SK-N-SH treated with all-trans-retinoic acid at 6 μM for 48 hours (cell line): Measurements from ENCODE around the gene DEFB108B.
"Not testable (repeated sequence)": the region's sequence is repeated elsewhere in the genome, so short reads cannot be mapped to it uniquely, and the experiment has no call there.

Experiments used
- ATAC-seq: fragments of 200-7000 bp; cut with Tn5 transposase; 3 replicates; pipeline ENCODE4 v1.9.1; 2020; ENCODE audit warnings: mild to moderate bottlenecking, moderate library complexity
- ARNTL ChIP-seq: fragments of 450-650 bp; formaldehyde crosslinking; IDR thresholded peaks from 2 replicates; pipeline ENCODE4 v1.5.0; 2020; ENCODE audit warnings: low read depth, mild to moderate bottlenecking, moderate library complexity, borderline replicate concordance
- BACH2 ChIP-seq: fragments of 250-450 bp; sonication (Bioruptor Pico); IDR thresholded peaks from 2 replicates; pipeline ENCODE4 v1.9.0; 2021; ENCODE audit warnings: mild to moderate bottlenecking, borderline replicate concordance
- ZNF565 ChIP-seq: fragments of 450-650 bp; formaldehyde crosslinking; conservative IDR thresholded peaks from 2 replicates; pipeline ENCODE4 v1.5.0; 2020; ENCODE audit warnings: low read depth, mild to moderate bottlenecking, moderate library complexity

The DEFB108B gene, protein sequence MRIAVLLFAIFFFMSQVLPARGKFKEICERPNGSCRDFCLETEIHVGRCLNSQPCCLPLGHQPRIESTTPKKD

DNA sequence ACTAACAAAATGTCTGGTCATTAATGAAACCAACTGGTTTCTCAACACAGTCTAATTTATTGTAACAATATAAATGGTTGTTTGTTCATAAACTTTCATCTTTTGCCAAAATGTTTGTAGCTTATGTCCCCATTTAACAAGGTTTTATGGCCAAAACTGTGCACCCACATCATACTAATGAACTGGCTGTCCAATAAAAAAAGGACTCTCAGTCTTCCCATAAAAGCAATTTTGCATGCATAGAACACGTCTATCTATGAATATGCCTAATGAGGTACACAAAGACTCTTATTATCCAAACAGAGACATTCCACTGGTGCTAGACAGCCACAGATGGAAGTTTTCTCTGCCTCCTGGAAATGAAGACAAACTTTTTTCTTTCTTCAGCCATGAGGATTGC, at the start of gene DEFB108B:
DEFB108B (plus strand) TSS at position 390 of the 400 bp plus-strand sequence; CDS start at position 390, 0 bp downstream.
- ATAC-seq, result not testable (repeated sequence)

DNA sequence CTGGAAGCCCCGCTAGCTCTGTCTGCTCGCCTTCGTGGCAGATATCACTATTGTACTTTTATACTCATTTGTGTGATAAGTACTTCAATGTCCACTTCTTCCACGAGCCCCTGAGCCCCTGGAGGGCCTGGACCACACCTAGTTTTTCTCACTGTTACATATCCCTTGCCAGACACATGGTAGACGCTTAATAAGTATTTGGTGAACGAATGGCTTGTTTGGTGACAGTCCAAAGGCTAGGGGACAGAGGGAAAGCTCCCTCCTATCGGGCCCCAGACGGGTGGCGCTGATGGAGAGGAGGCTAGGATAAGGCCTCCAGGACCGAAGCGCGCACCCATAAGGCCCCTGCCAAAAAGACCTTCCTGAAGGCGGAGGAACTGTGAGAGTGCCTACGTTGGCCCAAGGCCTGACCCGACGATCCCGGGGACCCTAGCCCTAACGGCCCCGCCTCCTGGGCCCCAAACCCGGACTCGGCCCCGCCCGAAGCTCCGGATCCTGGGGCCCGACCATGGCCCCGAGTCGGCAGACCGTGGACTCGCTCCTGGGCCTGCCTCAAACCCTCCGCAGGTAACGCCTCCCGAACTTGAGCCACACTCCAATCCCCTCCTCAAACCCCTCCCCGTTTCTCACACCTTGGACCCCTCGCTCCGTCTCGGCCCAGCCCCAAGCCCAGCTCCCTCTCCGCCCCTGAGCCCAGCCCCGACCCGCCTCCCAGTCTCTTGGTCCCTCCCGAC, 46.7 kb upstream of the DEFB108B start:
- peak; percentile 44 for ATAC-seq

GRCh38 chr11:71786848-71787097, 46.2 kb upstream of the DEFB108B start:
- peak; percentile 94 for ATAC-seq

GRCh38 chr11:71787098-71787823, 45.7 kb upstream of the DEFB108B start:
- peak; percentile 100 for ATAC-seq
- no peak for TF ChIP-seq BACH2 (CRISPR knock-in tag)
- TF ChIP-seq ZNF565 (CRISPR knock-in tag), result no peak
- TF ChIP-seq ARNTL, result no peak

GRCh38 chr11:71787824-71788454, 45.1 kb upstream of the DEFB108B start:
- not testable (repeated sequence) for ATAC-seq

DNA sequence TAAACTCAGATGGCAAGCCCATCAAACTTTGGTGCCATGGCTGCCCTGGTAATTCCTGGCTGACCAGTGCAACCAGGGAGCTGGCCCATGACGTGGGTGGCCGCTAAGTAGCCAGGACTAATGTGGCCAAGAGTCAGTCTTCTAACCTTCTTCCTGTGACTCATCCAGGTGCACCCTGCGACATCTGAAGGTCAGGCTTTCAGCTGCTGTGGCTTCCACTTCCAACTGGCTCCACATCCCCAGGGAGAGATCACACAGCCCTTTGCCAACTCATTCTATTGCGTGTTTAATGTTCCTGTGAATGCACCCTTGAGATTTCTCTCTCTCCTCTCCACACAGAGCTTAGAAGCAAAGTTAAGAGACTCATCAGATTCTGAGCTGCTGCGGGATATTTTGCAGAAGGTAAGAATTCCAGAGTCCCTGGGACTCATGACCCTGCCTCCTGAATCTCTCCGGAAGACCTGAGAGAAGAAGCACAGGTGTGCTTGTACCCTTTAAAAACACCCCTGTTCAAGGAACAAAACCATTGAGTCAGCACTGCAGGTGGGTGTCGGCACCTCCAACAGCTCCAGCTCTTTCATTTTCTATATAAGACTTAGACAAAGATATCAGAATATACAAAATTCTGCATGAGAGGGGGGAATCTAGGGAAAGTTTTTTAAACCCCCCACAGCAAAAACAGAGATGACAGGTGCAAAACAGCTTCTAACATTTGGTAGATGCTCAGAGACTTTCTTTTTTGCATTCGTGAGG, 43.4 kb upstream of the DEFB108B start:
- ATAC-seq, result not testable (repeated sequence)

- ATAC-seq, result not testable (repeated sequence)
Observed at GRCh38 chr11:71791111-71791510, 41.9 kb upstream of the DEFB108B start.

DNA sequence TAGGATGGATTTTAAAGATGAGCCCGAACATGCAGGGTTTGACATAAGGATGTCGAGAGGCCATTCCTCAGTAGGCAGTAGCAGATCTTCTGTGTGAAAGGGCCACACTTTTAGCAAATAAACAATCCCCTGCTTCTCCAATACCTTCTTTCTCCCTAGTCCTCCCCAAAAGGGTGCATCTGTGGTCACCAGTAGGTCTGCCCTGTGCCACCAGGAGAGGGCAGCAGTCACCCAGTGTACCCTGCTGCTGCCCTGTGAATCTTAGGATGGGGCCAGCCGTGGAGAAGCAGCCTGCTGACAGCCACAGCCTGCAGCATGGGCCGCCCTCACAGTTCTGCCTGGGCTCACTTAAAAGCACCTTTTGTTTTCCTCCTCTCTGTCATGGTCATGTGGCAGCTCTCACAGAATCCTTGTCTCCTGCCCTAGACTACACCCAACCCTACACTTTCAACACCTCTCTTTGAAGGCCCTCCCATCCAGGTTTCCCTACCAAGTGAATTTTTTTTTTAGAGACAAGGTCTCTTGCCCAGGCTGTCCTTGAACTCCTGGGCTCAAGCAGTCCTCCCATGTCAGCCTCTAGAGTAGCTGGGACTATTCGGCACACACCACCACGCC, 40.3 kb upstream of the DEFB108B start:
- ATAC-seq, result not testable (repeated sequence)

DNA sequence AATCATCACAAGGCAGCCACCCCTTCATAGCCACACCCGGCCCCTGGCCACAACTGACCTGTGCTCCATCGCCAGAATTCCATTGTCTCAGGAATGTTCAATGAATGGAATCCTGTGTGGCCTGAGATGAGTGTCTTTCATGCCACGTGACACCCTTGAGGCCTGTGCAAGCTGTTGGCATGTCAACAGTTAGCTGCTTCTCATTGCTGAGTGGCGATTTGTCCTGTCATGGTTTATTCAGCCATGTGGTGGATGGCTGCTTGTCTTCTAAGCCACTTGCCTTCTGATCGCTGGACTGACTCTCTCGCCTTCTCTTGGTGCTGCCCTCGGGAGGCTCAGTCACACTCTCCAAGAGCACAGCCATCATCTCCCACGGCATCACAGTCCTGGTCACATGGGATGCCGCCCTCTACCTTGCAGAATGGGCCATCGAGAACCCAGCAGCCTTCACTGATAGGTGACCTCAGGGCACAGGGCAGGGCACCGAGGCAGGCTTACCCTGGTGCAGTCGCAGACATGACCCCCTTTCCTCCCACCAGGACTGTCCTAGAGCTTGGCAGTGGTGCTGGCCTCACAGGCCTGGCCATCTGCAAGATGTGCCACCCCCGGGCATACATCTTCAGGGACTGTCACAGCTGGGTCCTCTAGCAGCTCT, 38.5 kb upstream of the DEFB108B start:
- not testable (repeated sequence) for ATAC-seq

GRCh38 chr11:71795236-71795635, 37.8 kb upstream of the DEFB108B start:
- ATAC-seq, result not testable (repeated sequence)

GRCh38 chr11:71796016-71796415, 37.0 kb upstream of the DEFB108B start:
- not testable (repeated sequence) for ATAC-seq

DNA sequence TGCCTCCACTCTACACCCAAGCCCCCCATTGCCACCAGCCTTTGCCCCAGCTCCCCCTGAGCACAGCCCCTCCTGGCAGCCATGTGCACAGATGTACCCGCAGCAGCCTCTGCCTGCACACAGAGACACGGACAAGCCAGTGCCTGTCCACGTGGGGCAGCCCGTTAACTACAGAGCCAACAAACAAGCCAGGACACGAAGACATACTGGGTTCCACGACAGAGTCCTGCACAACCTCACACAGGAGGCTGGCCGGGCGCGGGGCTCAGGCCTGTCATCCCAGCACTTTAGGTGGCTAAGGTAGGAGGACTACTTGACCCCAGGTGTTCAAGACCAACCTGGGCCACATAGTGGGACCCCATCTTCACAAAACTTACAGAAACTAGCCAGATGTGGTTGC, 36.2 kb upstream of the DEFB108B start:
- ATAC-seq, result not testable (repeated sequence)

DNA sequence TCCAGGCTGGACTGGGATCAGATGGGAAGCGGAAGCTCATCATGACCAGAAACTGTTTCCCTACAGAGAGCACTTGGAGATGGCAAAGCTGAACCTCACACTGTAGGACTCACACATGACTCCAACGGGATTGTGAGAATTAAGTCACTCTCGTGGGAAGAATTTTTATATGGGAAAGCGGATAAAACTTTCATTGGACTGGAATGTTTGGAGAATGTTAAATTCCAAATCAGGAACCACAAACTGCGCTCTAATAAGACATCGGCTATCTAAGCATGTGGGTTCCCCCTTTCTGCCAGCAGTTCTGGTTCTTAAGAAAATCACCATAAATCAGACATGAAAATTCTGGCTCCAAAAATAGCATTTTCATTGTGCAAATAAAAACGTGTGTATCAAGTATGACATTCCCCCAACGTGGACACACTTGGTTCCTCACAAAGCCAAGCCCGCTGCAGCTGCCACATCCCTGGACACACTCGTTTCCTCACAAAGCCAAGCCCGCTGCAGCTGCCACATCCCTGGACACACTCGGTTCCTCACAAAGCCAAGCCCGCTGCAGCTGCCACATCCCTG, 33.4 kb upstream of the DEFB108B start:
- not testable (repeated sequence) for ATAC-seq

GRCh38 chr11:71800335-71800953, 32.6 kb upstream of the DEFB108B start:
- not testable (repeated sequence) for ATAC-seq

DNA sequence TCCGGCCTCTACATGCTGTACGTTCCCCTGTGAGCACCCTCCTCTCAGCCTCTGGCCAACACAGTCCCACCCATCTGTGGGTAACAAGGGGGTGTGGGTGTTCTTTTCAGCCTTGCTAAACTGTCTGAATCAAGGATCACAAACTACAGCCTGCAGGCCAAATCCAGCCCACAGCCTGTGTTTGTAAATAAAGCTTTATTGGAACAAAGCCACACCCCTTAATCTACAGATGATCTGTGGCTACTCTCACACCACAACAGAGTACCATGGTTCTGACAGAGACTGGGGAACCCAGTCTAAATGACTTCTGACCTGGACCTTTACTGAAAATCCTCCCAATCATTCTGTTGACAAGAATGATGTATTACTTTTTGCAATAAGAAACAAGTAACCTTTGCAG, 32.0 kb upstream of the DEFB108B start:
- not testable (repeated sequence) for ATAC-seq

DNA sequence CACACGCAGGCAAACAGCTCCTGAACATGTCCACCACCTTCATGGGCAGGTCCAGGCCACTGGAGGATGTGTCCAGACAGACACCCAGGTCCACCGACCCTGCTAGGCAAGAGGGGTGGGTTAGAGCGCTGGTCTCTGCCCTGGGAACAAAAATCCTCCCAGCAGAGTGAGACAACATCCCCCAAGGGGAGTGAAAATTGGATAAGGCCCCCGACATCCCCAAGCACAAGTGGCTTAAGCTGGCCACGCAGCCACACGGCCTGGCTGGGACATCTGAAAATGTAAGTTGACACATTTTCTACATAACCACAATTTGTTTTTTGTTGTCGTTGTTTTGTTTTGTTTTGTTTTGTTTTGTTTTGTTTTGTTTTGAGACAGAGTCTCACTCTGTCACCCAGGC, 30.1 kb upstream of the DEFB108B start:
- not testable (repeated sequence) for ATAC-seq

GRCh38 chr11:71804158-71804947, 28.6 kb upstream of the DEFB108B start:
- not testable (repeated sequence) for ATAC-seq

GRCh38 chr11:71812529-71812928, 20.5 kb upstream of the DEFB108B start:
- not testable (repeated sequence) for ATAC-seq
